GM19467 (cell line): Measurements from ENCODE around the gene MCTP1.

ENCODE experiments used
- ATAC-seq: cut with Tn5 transposase; IDR thresholded peaks from one replicate; pipeline ENCODE4 v1.9.1; 2021; ENCODE audit warnings: mild to moderate bottlenecking, moderate library complexity; ENCODE audit not compliant: unreplicated experiment

Gene MCTP1

GRCh38 chr5:94725142-94725541 lies 559.8 kb downstream of the MCTP1 start:
- ATAC-seq = no peak

- no peak for ATAC-seq
Observed at GRCh38 chr5:94715768-94716167, 569.1 kb downstream of the MCTP1 start.

GRCh38 chr5:94711785-94712184 lies 573.1 kb downstream of the MCTP1 start:
- ATAC-seq = no peak

GRCh38 chr5:94709277-94709676 lies 575.6 kb downstream of the MCTP1 start:
- no peak for ATAC-seq

GRCh38 chr5:94707359-94707758 lies 577.5 kb downstream of the MCTP1 start:
- ATAC-seq = no peak

GRCh38 chr5:94705427-94705826 lies 579.5 kb downstream of the MCTP1 start:
- no peak for ATAC-seq

GRCh38 chr5:94702729-94703128 lies 582.2 kb downstream of the MCTP1 start:
- peak; percentile 55 for ATAC-seq

GRCh38 chr5:94700592-94700991 lies 584.3 kb downstream of the MCTP1 start:
- peak; percentile 77 for ATAC-seq

- no peak for ATAC-seq
Observed at GRCh38 chr5:94699562-94699961, 585.3 kb downstream of the MCTP1 start.

- ATAC-seq = no peak
Observed at GRCh38 chr5:94698197-94698596, 586.7 kb downstream of the MCTP1 start.

GRCh38 chr5:94694671-94695070 lies 590.2 kb downstream of the MCTP1 start:
- ATAC-seq = no peak

GRCh38 chr5:94693845-94694370 lies 591.0 kb downstream of the MCTP1 start:
- ATAC-seq = no peak

- ATAC-seq = no peak
Observed at GRCh38 chr5:94693043-94693822, 591.7 kb downstream of the MCTP1 start.

GRCh38 chr5:94692581-94692980 lies 592.3 kb downstream of the MCTP1 start:
- no peak for ATAC-seq

GRCh38 chr5:94691949-94692348 lies 592.9 kb downstream of the MCTP1 start:
- no peak for ATAC-seq

GRCh38 chr5:94691291-94691690 lies 593.6 kb downstream of the MCTP1 start:
- no peak for ATAC-seq

GRCh38 chr5:94690778-94691177 lies 594.1 kb downstream of the MCTP1 start:
- ATAC-seq = no peak

- no peak for ATAC-seq
Observed at GRCh38 chr5:94689908-94690307, 595.0 kb downstream of the MCTP1 start.

- ATAC-seq = no peak
Observed at GRCh38 chr5:94682814-94683520, 601.9 kb downstream of the MCTP1 start.

GRCh38 chr5:94675965-94676618 lies 608.8 kb downstream of the MCTP1 start:
- no peak for ATAC-seq

- ATAC-seq = no peak
Observed at GRCh38 chr5:94674490-94675382, 610.2 kb downstream of the MCTP1 start.
